Measurements from ENCODE around the gene KIRREL3.

Gene KIRREL3

DNA sequence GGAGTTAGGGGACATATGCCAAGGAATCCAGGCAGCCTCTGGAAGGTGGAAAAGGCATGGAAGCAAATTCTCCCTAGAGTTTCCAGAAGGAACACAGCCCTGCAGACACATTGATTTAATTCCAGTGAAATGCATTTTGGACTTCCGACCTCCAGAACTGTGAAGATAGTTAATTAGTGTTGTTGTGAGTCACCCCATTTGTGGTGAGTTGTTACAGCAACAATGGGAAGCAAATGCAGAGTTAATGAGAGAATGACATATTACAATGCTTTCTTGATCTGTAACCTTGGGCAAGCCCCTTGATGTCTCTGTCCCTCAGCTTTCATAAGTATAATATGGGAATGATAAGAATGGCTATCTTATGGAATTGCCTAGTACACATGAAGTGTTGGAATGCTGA lies 178.7 kb downstream of the KIRREL3 start:
- no peak for DNase-seq

DNA sequence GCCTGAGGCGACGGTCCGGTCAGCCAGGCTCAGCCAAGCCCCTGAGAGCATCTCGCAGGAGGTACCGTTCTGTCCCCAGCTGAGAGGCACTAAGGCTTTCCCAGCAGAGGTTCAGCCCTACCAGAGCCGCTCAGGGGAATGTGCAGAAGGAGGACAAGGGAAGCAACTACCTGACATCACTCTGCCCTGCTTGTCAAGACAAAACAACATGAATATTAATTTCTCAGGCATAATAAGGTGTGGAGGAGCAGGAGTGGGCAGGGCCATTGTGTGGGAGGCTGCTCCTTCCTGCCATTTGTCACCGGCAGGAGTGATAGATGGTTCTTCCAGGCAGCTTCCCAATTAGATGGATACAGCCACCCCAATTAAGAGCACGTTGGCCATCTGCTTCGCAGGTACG lies 181.4 kb downstream of the KIRREL3 start:
- DNase-seq = no peak

- no peak for DNase-seq
These were observed 182.8 kb downstream of the KIRREL3 start for GRCh38 chr11:126817523-126818450.

DNA sequence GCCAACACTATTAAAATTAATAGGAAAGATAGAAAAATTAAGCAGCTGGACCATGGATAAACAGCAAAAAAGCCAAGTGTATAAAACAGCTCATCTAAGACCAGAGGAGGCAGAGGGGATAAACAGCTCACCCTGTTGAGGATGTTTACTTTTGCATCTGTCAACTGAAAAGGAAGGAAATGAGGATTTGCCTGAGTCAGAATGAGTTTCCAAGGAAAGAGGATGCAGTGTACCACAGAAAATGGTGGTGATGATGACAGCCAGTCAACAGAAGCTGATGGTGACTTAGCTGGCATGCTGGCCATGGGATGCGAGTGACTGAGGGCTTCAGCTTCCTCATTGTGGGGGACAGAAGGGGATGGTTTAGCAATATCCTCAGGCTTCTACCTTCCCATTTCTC lies 183.5 kb downstream of the KIRREL3 start:
- peak; percentile 59 for DNase-seq

GRCh38 chr11:126816645-126817044 lies 183.9 kb downstream of the KIRREL3 start:
- peak; percentile 34 for DNase-seq

- peak; percentile 78 for DNase-seq
These were observed 185.5 kb downstream of the KIRREL3 start for GRCh38 chr11:126815111-126815510.

DNA sequence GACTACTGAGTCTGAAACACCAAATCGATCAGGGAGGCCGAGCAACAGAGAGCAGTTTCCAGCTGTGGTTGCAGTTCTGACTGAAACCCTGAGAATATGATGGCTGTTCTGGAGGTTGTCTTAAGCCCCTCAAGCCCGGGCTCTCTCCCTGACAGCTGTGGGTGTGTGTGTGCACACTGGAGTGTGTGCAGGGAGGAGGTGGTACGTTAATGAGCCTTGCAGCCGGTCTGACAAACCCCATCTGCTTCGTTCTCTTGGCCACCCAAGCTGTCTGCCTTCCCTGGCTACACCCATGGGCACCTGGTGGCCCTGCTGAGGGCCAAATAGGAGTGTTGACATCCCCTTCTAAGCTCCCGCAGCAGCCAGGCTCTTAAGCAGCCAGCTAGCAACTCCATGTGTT lies 189.8 kb downstream of the KIRREL3 start:
- no peak for DNase-seq

DNA sequence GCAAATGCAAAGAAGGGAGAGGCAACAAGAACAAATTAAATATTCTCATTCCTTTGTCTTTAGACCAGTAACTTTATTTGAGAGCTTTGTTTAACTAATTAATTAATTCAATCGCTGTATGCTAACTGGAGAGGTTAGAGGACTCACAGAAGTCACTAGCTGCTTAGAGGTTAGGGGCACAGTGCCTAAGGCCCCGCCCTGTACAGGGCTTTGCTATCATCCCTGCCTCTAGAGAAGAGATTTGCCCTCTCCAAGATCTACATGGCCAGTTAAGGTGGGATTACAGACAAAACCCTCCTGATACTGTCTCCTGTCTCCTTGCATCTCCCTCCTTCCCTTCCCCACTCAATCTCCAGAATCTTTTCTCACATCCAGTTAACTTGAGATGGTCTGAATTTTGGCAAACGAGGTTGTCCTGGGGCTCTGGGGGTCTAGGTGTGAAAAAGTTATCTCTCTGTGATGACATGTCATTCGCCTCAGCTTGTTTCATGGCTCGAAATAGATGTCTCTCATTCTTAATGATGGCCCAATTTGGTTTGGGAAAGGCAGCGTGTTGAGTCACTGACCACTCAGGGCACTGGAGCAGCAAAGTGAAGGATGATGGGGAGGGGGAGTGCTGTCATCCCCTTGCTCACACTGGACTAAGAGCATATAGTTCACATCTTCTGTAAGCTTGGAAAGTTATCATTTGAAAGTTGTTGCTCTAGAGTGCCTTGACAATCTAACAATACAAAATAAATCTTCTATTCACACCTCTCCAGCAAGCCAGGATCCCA lies 190.9 kb downstream of the KIRREL3 start:
- DNase-seq = no peak

DNA sequence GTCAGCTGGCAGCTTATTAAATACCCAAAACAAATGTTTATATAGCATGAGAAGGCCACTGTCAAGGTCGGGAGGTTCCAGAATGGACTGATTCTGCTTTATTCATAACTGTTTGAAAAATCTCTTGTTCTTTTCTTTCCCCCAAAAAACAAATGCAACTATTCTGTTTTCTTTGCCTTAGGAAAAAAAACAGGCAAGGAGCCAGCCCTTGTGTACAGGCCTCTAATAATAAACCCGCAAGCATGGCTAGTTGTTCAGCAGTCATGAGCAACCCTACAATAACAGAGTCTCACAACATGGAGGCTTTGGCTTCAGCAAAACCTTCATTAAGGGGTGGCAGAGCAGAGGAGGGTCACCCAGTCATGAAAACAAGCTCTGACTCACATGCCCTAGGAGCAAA lies 191.7 kb downstream of the KIRREL3 start:
- peak; percentile 16 for DNase-seq

DNA sequence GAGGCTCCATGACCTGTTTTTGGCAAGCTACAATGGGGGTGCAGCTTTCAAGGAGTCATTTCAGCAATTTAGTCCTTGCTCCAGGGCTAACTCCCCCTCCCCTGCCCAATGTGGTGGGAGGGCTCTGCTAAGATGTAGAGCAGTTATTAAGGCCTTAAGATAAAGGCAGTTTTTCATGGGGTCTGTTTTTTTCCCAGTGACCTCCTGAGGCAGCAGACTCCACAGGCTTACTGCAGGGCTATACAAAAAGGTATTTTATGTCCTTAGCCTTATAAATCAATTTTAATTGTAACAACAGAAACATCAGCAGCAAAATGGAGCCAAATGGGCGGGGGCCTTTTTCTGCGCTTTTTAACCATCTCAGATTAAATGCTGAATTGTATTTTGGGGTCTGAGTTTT lies 192.3 kb downstream of the KIRREL3 start:
- DNase-seq = no peak

- DNase-seq = no peak
These were observed 194.7 kb downstream of the KIRREL3 start for GRCh38 chr11:126805870-126806269.

DNA sequence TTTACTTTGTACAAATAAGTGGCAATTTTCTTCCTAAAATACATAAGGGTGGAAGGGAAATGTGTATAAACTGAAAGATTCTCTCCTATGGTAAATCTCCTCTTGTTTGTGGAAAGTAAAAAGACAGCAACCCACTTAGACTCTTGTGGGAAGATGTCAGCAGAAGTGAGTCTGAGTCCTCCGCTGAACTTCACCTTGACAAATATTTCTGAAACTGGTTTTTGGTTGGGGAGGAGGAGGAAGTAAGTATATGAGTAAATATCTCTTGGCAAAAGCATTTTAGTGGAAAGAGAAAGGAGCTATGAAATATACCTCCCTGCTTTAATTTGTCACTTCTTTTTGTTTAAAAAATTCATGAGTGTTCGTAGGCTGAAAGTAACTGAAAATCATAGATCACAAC lies 196.2 kb downstream of the KIRREL3 start:
- no peak for DNase-seq

DNA sequence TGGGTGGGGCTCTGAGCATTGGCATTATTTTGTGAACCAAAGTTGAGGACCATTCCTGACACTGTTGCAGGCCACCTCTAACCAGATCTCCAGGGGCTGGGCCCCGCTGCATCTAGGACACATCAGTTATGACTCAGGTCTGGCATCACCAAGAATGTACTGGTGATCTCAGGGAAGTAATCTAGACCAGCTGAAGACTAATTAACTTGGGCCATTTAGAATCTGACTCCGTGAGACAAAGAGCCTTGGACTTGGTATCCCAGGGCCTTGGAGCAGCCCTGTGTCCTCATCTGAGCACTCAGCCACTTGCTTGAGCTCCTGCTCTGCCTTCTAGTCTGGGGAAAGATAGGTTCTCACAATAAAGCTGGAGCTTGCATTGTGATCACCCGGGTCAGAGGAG lies 200.6 kb downstream of the KIRREL3 start:
- peak; percentile 56 for DNase-seq

DNA sequence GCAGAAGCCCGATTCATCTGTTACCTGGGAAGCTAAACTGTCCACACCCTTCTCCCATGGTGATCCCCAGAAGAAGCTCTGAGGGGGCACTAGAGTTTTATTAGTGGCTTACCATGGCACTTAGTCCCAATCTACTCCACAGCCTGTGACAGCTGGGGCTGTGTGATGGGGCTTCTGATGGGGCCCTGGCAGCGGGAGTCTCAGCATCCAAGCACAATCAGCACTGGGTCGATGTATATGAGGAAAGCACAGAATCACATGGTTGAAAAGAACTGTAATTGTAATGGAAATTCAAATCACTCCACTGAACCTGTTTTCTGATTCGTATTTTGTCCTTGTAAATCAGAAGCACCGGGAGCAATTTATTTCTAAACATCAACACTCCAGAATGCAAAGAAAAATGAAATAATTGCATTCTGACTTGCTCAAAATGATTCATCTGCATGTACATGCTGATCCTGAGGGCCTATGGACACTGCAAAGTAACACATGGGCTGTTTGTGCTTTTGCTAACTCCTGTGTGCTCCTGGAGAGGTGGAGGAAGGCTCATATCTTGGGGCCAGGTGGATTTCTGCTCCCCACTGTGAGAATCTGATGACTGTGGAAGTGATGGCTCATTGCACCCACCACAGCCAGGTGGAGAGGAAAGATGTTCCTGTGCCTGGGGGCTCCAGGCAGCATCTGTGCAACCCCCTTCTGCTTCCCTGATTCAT lies 203.0 kb downstream of the KIRREL3 start:
- no peak for DNase-seq

DNA sequence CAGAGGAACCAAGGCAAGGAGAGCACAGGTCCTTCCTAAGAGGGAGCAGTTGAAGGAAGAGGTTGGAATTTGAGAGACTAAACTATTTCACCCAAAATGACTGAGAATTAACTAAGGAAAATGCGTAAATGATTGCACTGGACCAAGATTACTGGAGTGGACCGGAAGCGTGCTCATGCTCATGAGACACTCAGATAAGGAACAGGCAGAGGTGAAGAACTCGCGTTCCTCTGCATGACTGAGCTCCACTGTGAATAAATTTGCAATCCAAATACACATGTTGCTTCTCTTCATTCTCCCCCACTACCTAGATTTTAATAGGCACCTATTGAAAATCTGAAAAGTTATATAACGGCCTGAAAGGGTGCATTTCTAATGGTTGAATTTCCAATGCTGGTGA lies 207.0 kb downstream of the KIRREL3 start:
- no peak for DNase-seq

GRCh38 chr11:126791991-126792390 lies 208.6 kb downstream of the KIRREL3 start:
- no peak for DNase-seq

GRCh38 chr11:126791446-126791845 lies 209.1 kb downstream of the KIRREL3 start:
- DNase-seq = no peak

- DNase-seq = peak; percentile 91
These were observed 210.0 kb downstream of the KIRREL3 start for GRCh38 chr11:126790550-126791081.

DNA sequence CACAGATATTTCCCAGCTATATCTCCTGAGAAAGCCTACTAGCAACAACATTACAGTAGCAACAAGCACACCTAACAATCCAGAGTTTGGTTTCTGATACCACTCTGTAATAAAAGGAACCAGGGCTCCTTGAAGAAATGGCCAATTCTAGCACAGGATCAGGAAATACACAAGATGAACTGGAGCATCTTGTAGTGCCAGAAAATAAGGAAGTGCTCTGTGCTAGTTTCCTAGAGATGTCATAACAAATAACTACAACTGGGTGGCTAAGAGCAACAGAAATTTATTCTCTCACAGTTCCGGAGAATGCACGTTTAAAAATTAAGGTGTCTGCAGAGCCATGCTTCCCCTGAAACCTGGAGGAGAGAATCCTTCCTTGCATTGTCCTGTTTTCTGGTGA lies 217.8 kb downstream of the KIRREL3 start:
- no peak for DNase-seq

DNA sequence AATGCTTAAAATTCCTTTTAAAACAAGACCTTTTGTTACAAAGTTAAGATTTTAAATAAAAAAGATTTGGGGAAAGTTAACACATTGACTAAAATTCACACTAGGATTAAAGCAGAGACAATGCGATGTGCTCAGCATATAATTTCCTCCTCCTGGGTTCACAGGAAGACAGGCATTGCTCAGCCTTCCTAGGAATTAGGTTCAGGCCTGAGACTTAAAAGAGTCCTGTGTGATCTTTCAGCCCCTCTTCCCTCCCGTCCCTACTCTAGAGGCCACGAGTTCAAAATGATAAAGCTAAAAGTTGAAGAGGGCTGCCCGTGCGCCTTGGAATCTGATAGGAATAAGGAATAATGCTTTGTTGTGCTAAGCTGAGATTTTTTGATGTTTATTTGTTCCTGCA lies 218.6 kb downstream of the KIRREL3 start:
- DNase-seq = no peak

DNA sequence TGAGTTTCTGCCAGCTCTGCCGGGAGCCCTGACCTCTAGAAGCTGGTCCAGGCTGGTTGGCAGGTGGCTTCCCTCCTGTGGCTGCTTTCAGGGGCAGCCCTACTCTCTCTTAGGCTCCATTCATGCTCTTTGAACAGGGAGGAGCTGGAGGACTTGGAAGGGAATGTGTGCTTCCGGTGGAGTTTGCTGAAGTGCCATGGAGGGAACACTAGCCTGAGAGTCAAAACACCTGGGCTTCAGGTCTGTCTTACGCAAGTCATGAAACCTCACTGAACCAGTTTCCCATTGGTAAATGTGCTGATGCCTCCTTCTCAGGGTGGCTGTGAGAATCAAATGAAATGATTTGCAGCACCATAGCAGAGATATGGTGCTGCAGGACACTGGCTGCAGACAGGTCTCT lies 224.5 kb downstream of the KIRREL3 start:
- no peak for DNase-seq

GRCh38 chr11:126772267-126772666 lies 228.3 kb downstream of the KIRREL3 start:
- DNase-seq = no peak

- DNase-seq = no peak
These were observed 231.9 kb downstream of the KIRREL3 start for GRCh38 chr11:126768702-126769101.
